ENCODE results near the gene SORBS2. TPM values are rescaled to one million over a fixed set of nuclear protein-coding genes. Genes with fewer than 3 reads are reported as not detected.

Gene SORBS2
- total and polyA plus RNA-seq, 2 of the 4 experiments (the other 2 are of a cell fraction), result 0.18 TPM; not detected in 1

- no peak for ATAC-seq (ENCODE audit: low read depth)
- peaks cover 30% of the 10 kb centered on the region for H3K27me3 ChIP-seq (ENCODE audit: control insufficient read depth, insufficient read depth, low read length)
- no peak overlapping the region for H2BK5ac ChIP-seq (ENCODE audit: low read depth, low read length, poor library complexity, severe bottlenecking)
- no peak overlapping the region for H3K23ac ChIP-seq (ENCODE audit: low read depth, low read length)
- H3K9me3 ChIP-seq (ENCODE audit: control insufficient read depth, insufficient read depth, low read length), result no peaks in the 10 kb centered on the region
- no peak overlapping the region for H3K14ac ChIP-seq (replicated peaks; ENCODE audit: low read depth, low read length)
- dilution Hi-C loops (cut with HindIII; ENCODE audit: low sequenced_read_pairs, unreplicated experiment), result no loop called here
- no peak overlapping the region for H2BK20ac ChIP-seq (ENCODE audit: low read depth, low read length)
- CTCF ChIA-PET, result no interaction called here
- no peak overlapping the region for H2BK120ac ChIP-seq (ENCODE audit: low read depth, low read length)
- H3K36me3 ChIP-seq (ENCODE audit: control insufficient read depth, insufficient read depth, low read length), result no peaks in the 10 kb centered on the region
- no peaks in the 10 kb centered on the region for H4K20me1 ChIP-seq (ENCODE audit: insufficient read depth, low read length)
- H2AK5ac ChIP-seq (ENCODE audit: low read depth, low read length), result no peak overlapping the region
- H3K4me3 ChIP-seq (ENCODE audit: insufficient read depth, low read depth, low read length), result no peak overlapping the region
- no peak overlapping the region for H4K5ac ChIP-seq (ENCODE audit: low read depth, low read length)
- H2AK9ac ChIP-seq (replicated peaks; ENCODE audit: low read depth, low read length, poor library complexity), result no peak overlapping the region
- no peak overlapping the region for H3K4ac ChIP-seq (ENCODE audit: low read depth, low read length)
- in situ Hi-C loops (cut with MboI; ENCODE audit: low sequenced_read_pairs), result no loop called here
- no peak overlapping the region for H3K9ac ChIP-seq (ENCODE audit: low read depth, low read length)
- no peak for DNase-seq
- H2AFZ ChIP-seq (replicated peaks; ENCODE audit: low read length, poor library complexity), result no peak overlapping the region
- H4K91ac ChIP-seq (ENCODE audit: insufficient read depth, low read depth, low read length), result no peak overlapping the region
- H4K8ac ChIP-seq (ENCODE audit: low read depth in 2 of 2, low read length in 2 of 2), result no peak overlapping the region
- intact Hi-C loops (cut with micrococcal nuclease), result no loop called here
- H2BK15ac ChIP-seq (ENCODE audit: low read depth, low read length), result no peak overlapping the region
- no peak overlapping the region for H3K56ac ChIP-seq (ENCODE audit: extremely low read depth, insufficient read depth, low read length)
- H3K79me1 ChIP-seq (ENCODE audit: low read depth in 1 of 2, low read length in 2 of 2), result no peaks in the 10 kb centered on the region
- H3K4me1 ChIP-seq (ENCODE audit: control insufficient read depth, insufficient read depth, low read length), result no peaks in the 10 kb centered on the region
- TF ChIP-seq CEBPB (IDR thresholded peaks at IDR 0.05; ENCODE audit: low read depth, low read length) (no peak), MAFK (IDR thresholded peaks at IDR 0.05; ENCODE audit: low read depth, low read length) (no peak), RCOR1 (IDR thresholded peaks at IDR 0.05; ENCODE audit: insufficient replicate concordance, low read length) (no peak), MAZ (IDR thresholded peaks at IDR 0.05; ENCODE audit: borderline replicate concordance, low read depth, low read length) (no peak), RFX5 (IDR thresholded peaks at IDR 0.05; ENCODE audit: low read depth, low read length) (no peak)
- BruUV-seq (replicated peaks), result no TSS peak
- H3K9me1 ChIP-seq (ENCODE audit: insufficient read depth, low read length), result no peaks in the 10 kb centered on the region; the same call in 1 of the 2 replicates
- POLR2A ChIA-PET (ENCODE audit: unreplicated experiment), result no interaction called here
- no peak overlapping the region for H3K18ac ChIP-seq (ENCODE audit: low read depth, low read length)
- H3K27ac ChIP-seq (ENCODE audit: insufficient read depth, low read length), result no peak overlapping the region
- H3K4me2 ChIP-seq (ENCODE audit: low read depth, low read length), result no peak overlapping the region
These were observed 56.5 kb downstream of the SORBS2 start for GRCh38 chr4:185755451-185755850.

All from IMR-90 (cell line).